Measurements from ENCODE around the gene CCDC159.

DNA sequence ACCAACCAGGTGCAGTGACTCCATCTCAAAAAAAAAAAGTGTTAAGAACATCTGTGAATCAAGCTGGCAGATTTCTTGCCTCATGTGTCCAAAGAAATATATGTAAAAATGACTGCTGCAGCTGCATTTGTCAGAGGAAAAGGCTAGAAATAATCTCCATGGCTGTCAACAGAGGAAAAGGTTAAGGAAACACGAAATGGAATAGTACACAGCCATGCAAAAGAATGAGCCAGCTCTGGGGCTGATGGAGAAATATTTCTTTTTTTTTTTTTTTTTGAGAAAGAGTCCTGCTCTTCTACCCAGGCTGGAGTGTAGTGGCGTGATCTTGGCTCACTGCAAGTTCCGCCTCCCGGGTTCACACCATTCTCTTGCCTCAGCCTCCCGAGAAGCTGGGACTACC is 13.5 kb upstream of the CCDC159 start:
- TF ChIP-seq, protein P1, sequence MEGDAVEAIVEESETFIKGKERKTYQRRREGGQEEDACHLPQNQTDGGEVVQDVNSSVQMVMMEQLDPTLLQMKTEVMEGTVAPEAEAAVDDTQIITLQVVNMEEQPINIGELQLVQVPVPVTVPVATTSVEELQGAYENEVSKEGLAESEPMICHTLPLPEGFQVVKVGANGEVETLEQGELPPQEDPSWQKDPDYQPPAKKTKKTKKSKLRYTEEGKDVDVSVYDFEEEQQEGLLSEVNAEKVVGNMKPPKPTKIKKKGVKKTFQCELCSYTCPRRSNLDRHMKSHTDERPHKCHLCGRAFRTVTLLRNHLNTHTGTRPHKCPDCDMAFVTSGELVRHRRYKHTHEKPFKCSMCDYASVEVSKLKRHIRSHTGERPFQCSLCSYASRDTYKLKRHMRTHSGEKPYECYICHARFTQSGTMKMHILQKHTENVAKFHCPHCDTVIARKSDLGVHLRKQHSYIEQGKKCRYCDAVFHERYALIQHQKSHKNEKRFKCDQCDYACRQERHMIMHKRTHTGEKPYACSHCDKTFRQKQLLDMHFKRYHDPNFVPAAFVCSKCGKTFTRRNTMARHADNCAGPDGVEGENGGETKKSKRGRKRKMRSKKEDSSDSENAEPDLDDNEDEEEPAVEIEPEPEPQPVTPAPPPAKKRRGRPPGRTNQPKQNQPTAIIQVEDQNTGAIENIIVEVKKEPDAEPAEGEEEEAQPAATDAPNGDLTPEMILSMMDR (IDR thresholded peaks at IDR 0.05): no peak
- TF ChIP-seq POLR2A (IDR thresholded peaks at IDR 0.05) (no peak), EP300 (IDR thresholded peaks at IDR 0.05) (no peak)
